ENCODE results near the gene STX5. TPM values are rescaled to one million over a fixed set of nuclear protein-coding genes. Genes with fewer than 3 reads are reported as not detected.
A peak's percentile ranks its signal among the peaks of the same experiment; 100 is the strongest.

Gene STX5
- polyA plus RNA-seq, 2 of the 4 experiments (the other 2 are of a cell fraction), result 19.5 to 32.3 TPM

DNA sequence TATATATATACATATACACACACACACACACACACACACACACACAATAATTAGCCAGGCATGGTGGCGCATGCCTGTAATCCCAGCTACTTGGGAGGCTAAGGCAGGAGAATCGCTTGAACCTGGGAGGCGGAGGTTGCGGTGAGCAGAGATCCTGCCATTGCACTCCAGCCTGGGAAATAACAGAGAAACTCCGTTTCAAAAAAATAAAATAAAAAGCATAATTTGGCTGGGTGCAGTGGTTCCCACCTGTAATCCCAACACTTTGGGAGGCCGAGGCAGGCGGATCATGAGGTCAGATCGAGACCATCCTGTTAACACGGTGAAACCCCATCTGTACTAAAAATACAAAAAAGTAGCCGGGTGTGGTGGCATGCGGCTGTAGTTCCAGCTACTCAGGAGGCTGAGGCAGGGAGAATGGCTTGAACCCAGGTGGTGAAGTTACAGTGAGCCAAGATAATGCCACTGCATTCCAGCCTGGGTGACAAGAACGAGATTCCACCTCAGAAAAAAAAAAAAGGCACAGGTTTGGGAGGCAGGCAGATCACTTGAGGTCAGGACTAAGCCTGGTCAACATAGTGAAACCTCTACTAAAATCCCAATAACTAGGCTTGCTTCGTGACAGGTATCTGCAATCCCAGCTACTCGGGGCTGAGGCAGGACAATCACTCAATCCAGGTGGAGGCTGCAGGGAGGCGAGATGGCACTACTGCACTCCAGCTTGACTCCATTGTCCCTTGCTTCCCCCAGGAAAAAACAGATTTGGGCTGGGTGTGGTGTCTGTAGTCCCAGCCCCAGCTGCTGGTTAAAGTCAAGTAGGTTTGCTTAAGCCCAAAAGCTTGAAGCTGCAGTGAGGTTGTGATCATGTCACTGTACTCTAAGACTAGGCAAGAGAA lies 19.3 kb upstream of the STX5 start (continued):
- TF ChIP-seq, protein P1, sequence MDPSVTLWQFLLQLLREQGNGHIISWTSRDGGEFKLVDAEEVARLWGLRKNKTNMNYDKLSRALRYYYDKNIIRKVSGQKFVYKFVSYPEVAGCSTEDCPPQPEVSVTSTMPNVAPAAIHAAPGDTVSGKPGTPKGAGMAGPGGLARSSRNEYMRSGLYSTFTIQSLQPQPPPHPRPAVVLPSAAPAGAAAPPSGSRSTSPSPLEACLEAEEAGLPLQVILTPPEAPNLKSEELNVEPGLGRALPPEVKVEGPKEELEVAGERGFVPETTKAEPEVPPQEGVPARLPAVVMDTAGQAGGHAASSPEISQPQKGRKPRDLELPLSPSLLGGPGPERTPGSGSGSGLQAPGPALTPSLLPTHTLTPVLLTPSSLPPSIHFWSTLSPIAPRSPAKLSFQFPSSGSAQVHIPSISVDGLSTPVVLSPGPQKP (IDR thresholded peaks at IDR 0.05; ENCODE audit: low read depth, low read length), result no peak
- 0 out of 2 replicates have a peak, but pooled peaks have one; percentile 11 for TF ChIP-seq ZNF302 (CRISPR knock-in tag; IDR thresholded peaks at IDR 0.05)
- no peak for TF ChIP-seq BHLHE40 (IDR thresholded peaks at IDR 0.05; ENCODE audit: low read depth, low read length)
- TF ChIP-seq MYC (IDR thresholded peaks at IDR 0.05; ENCODE audit: borderline replicate concordance, low read length), result no peak
- TF ChIP-seq TP53 (CRISPR knock-in tag; IDR thresholded peaks at IDR 0.05), result peak; percentile 56; the same call in 1 of the 2 replicates
- no peak for TF ChIP-seq CHD4 (IDR thresholded peaks at IDR 0.05; ENCODE audit: borderline replicate concordance)
- peak; percentile 97 for TF ChIP-seq POLR2AphosphoS2 (conservative IDR thresholded peaks at IDR 0.05; ENCODE audit: low read length)
- no peak for TF ChIP-seq KDM1A (IDR thresholded peaks at IDR 0.05; ENCODE audit: low read depth)
- no peak for TF ChIP-seq SMC3 (IDR thresholded peaks at IDR 0.05)
- no peak for TF ChIP-seq PHF8 (IDR thresholded peaks at IDR 0.05; ENCODE audit: borderline replicate concordance, low read depth)
- no peak for TF ChIP-seq ZSCAN20 (CRISPR knock-in tag; IDR thresholded peaks at IDR 0.05)

GRCh38 chr11:62847767-62848314 lies 16.0 kb upstream of the STX5 start:
- Histone ChIP-seq H3K9me3 (no peaks in the 10 kb centered on the region), H3K4me3 (no peak overlapping the region), H3K4me1 (peaks cover 19% of the 10 kb centered on the region), H3K4me2 (no peak overlapping the region), H3K27ac (no peak overlapping the region)
- ChIA-PET CTCF (interaction anchor here (0.5 to 1.9 kb wide), 3 partner anchors 14 to 61 kb away, joined by 3 to 4 read pairs (median 4); no protein-coding TSS in a partner anchor), POLR2A (no interaction called here)
- 22% methylated on average over 1 of the region's 1 CpG for WGBS (ENCODE audit: missing lambda C conversion rate)
- no peak for ATAC-seq
- DNase-seq (ENCODE audit: low read depth in 1 of 2, low spot score in 1 of 2), result no peak
- FAIRE-seq, result no peak
- TF ChIP-seq POLR2AphosphoS2 (conservative IDR thresholded peaks at IDR 0.05; ENCODE audit: low read length) (no peak), ATOH8 (CRISPR knock-in tag; IDR thresholded peaks at IDR 0.05; ENCODE audit: low read depth) (no peak), HDAC2 (IDR thresholded peaks at IDR 0.05) (no peak), BCL3 (IDR thresholded peaks at IDR 0.05) (no peak), NFE2L2 (conservative IDR thresholded peaks at IDR 0.05; ENCODE audit: low read length) (no peak), EHF (CRISPR knock-in tag; IDR thresholded peaks at IDR 0.05) (no peak), MYC (IDR thresholded peaks at IDR 0.05; ENCODE audit: borderline replicate concordance, low read length) (no peak), CHD2 (IDR thresholded peaks at IDR 0.05; ENCODE audit: low read length, partially characterized antibody) (no peak), RFX5 (IDR thresholded peaks at IDR 0.05) (no peak), USF2 (IDR thresholded peaks at IDR 0.05) (no peak), PHF8 (IDR thresholded peaks at IDR 0.05; ENCODE audit: borderline replicate concordance, low read depth) (no peak), RAD21 (conservative IDR thresholded peaks at IDR 0.05 in 1 of 2, IDR thresholded peaks at IDR 0.05 in 1 of 2) (no peak)

All from A549 (cell line).